Subcutaneous adipose tissue (tissue), 4 donors: ENCODE measurements around the gene ZNF292. TPM values are rescaled to one million over a fixed set of nuclear protein-coding genes. Genes with fewer than 3 reads are reported as not detected.

ENCODE experiments used
- CTCF ChIP-seq: fragments of 450-650 bp; IDR thresholded peaks from one replicate; pipeline ENCODE4 v1.5.1; 2016; ENCODE audit warnings: low read depth, mild to moderate bottlenecking, control low read depth, antibody characterized with exemption, moderate library complexity
- total RNA-seq, 4 donors: library from RNA; depleted of rRNA; stranded (reverse); fragments of >200 nt; gene quantifications; one replicate each; pipeline ENCODE4 v1.1.0, GENCODE V29; 2016

ZNF292 gene
- total RNA-seq, 4 donors from 2014 or later: 31.5 to 39.4 (median 36.8) TPM

DNA sequence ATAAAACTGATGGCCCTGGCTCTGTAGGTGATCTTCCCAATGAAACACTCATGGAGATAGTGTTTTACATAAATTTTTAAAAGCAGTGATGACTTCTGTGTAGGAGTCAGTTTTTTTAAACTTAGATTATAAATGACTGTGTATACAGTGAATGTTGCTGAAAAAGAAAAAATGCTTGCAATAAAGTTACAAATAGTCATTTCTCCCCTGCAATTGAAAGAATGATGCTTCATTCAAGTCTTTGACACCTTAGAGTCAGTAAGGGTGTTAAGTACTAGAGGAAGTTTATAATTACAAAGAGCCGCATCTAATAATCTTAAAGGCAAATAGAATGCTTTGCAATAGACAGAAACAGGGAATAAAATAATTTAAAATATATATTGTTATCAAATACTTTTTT is 27.6 kb downstream of the ZNF292 start:
- no peak for TF ChIP-seq CTCF

DNA sequence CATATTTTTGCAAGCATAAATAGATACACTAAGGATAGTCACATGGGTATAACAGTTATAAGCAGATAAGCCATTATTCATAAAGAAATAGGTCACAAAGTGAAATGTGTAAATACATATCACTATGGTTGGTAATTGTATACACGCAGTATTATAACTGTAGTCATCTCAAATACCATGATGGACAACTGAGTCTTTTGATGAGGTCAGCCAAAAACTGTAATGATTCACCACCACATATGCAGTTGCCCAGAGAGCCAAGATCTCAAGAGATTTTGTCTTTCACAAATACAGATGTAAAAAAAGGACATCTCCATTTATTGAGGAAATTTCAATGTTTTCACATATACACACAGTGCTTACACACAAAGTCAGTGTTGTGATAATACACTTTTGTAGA is 28.3 kb downstream of the ZNF292 start:
- TF ChIP-seq CTCF: no peak

DNA sequence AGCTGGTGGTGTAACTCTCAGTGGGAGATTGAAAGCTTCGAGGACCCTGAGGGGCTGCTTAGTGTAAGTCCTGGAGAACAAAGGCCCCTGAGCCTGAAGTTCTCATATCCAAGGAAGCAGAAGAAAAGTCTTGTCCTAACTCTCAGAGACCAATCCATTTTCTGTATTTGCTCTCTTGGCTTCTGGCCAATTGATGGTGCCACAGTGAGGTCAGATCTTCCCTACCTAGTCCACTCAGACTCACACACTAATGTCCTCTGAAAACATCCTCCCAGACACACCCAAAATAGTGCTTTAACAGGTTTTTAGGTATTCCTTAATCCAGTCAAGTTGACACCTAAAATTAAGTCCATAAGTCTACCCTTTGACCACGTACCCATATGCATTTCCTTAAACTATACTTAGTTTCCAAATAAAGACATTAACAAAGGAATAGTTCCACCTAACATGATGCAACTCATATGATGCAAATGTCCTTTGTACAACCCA is 29.4 kb downstream of the ZNF292 start:
- TF ChIP-seq CTCF: no peak

DNA sequence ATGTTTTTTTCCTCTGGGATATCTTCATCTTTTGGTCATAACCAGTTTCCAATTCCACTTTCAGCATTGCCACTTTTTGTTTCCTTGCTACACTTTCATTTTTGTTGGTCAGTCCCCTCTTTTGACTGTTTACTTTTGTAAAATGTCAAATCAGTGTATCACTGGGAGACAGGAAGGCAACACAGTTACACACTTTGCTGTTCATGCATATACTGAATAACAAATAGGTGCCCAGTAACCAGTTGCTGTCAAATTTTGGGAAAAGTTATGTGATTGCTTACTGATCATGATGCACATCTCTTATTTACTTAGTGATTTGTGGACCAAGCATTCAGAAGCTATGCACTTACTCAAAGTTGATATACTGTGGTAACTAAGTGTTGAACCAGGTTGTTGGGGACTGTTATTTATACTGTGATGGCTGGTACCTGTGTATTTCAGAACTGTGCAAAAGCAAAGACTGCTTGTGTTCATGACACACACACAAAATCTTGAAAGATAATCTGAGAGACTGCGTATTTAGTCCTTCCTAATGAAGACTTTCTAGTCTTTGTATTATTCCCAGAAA is 41.0 kb downstream of the ZNF292 start:
- TF ChIP-seq CTCF: no peak

- no peak for TF ChIP-seq CTCF
These were observed 42.2 kb downstream of the ZNF292 start for GRCh38 chr6:87197547-87197946.

DNA sequence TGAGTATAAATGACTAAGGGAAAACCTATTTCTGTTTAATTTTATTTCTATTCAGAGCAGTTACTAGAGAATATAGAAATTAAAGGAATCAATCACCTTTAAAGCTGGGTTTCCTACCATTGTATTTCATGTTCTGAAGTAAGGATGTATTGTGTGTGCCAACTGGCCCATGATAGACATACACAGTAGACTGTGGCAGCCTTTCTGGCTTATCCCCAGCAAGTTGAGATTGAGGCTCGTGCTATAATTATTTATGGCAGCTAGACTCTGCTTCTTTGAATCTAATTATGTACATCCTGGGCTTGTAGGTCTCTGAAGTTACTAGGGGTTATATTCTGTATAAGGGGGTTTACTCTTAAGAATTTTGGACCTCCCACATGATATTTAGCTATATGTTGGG is 44.4 kb downstream of the ZNF292 start:
- TF ChIP-seq CTCF: no peak

DNA sequence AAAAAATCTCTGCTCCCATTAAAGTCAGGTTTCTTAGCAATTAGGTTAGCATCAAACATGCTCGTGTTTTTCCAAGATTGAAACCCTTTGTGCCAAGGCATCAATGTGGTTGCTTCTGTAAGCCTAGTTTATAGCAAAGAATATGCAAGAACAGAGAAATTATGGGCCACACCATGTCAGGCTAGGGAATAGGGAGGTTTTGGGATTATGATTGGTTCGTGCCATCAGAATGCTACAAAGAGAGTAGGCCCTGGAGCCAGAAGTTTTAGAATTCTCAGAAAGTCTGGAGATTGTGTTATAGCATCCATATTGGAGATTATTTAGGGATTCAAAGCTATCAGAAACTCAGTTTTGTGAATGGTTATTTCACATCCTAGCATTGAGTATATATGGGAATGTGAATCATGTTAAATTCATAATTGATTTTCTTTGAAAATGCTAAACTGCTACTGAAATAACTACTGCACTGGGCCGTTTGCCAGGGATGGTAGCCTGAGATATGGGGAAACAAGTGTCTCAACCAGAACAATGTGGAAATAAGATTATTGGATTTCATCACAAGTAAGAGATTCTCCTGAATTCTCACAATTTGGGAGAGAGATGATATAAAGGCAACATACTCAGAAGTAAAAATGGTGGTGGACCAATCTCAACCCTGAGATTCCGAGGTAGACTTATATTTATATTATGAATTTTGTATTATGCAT is 45.3 kb downstream of the ZNF292 start:
- no peak for TF ChIP-seq CTCF
